HCT116 (cell line): Measurements from ENCODE around the gene ZNF469. TPM values are rescaled to one million over a fixed set of nuclear protein-coding genes. Genes with fewer than 3 reads are reported as not detected.

Experiments
- ATAC-seq: fragments of 200-7000 bp; cut with Tn5 transposase; 2 replicates; pipeline ENCODE4 v1.9.1; 2020; ENCODE audit warnings: mild to moderate bottlenecking, moderate library complexity
- BruUV-seq: library from RNA; stranded (reverse); fragments of 400-500 nt; replicated peaks from 2 replicates; lab custom pipeline; 2021; lab: Mats Ljungman, UMichigan
- CTCF ChIA-PET: fragments of 300-600 bp; sonication (Branson Sonifier 250); formaldehyde crosslinking; loops from one replicate; lab custom pipeline; 2021; ENCODE audit warnings: antibody characterized with exemption; lab: Charles Lee
- POLR2A ChIA-PET: fragments of 300-600, 350-600 bp; sonication (Branson Sonifier 250); formaldehyde crosslinking; loops from one replicate; lab custom pipeline; 2021; ENCODE audit warnings: antibody characterized with exemption; lab: Charles Lee
- RAD21 ChIA-PET, 2 experiments: fragments of 300-600 bp; sonication (Branson Sonifier 250); formaldehyde crosslinking; loops; one replicate each; lab custom pipeline; 2023; ENCODE audit warnings: low total read pairs in 2 of 2; ENCODE audit not compliant: uncharacterized antibody in 2 of 2, unreplicated experiment in 2 of 2, low non-redundant PET in 1 of 2; lab: Charles Lee
- DNase-seq: peaks from one replicate; pipeline ENCODE4 v3.0.0-alpha.2; 2010; ENCODE audit warnings: low read depth, low spot score
- H2AFZ ChIP-seq: fragments of 200-600 bp; shearing (Covaris generic), sonication (generic); 2 replicates; pipeline ENCODE4 v1.6.1; 2017; ENCODE audit warnings: low read depth, mixed run types, mixed read lengths, antibody characterized with exemption, low read length; ENCODE audit not compliant: poor library complexity, severe bottlenecking
- H3K27ac ChIP-seq: 2 replicates; pipeline ENCODE4 v1.5.1; 2012; ENCODE audit warnings: low read depth, low read length
- H3K27me3 ChIP-seq: fragments of 200-600 bp; sonication (generic); 2 replicates; pipeline ENCODE4 v1.6.1; 2016; ENCODE audit warnings: mixed run types, low read length, mixed read lengths; ENCODE audit not compliant: insufficient read depth
- H3K36me3 ChIP-seq, 2 experiments: fragments of 200-500 bp in 1 of 2; fragments of 200-600 bp in 1 of 2; sonication (Bioruptor generic) in 1 of 2; sonication (generic) in 1 of 2; 2 replicates each; pipeline versions ENCODE4 v1.5.1 to v1.6.1; 2014 to 2016; ENCODE audit warnings: low read length in 2 of 2, inconsistent platforms in 1 of 2, mixed read lengths in 1 of 2, mixed run types in 1 of 2; ENCODE audit not compliant: insufficient read depth in 2 of 2, control insufficient read depth in 1 of 2
- H3K4me1 ChIP-seq, 2 experiments: fragments of 200-600 bp in 1 of 2; sonication (generic) in 1 of 2; 2 replicates each; pipeline versions ENCODE4 v1.5.1 to v1.6.1; 2012 to 2017; ENCODE audit warnings: low read length in 2 of 2, inconsistent platforms in 1 of 2, mild to moderate bottlenecking in 1 of 2, mixed read lengths in 1 of 2, mixed run types in 1 of 2, moderate library complexity in 1 of 2; ENCODE audit not compliant: insufficient read depth in 2 of 2, control insufficient read depth in 1 of 2
- H3K4me2 ChIP-seq: fragments of 200-600 bp; sonication (generic); 2 replicates; pipeline ENCODE4 v1.6.1; 2017; ENCODE audit warnings: mixed run types, low read length, mixed read lengths
- H3K4me3 ChIP-seq, 2 experiments: fragments of 200-600 bp in 1 of 2; sonication (generic) in 1 of 2; replicated peaks in 1 of 2; 2 replicates each; pipeline ENCODE4 v1.5.1; 2011 to 2016; ENCODE audit warnings: low read length in 2 of 2, control low read depth in 1 of 2, low read depth in 1 of 2, mild to moderate bottlenecking in 1 of 2, mixed read lengths in 1 of 2, mixed run types in 1 of 2
- H3K79me2 ChIP-seq: fragments of 200-600 bp; sonication (generic); 2 replicates; pipeline ENCODE4 v1.6.1; 2017; ENCODE audit warnings: mild to moderate bottlenecking, mixed run types, low read length, moderate library complexity, mixed read lengths; ENCODE audit not compliant: insufficient read depth
- H3K9ac ChIP-seq: fragments of 200-600 bp; sonication (generic); 2 replicates; pipeline ENCODE4 v1.6.1; 2016; ENCODE audit warnings: low read length, mixed read lengths
- H3K9me2 ChIP-seq: fragments of 200-600 bp; sonication (generic), shearing (Covaris generic); 2 replicates; pipeline ENCODE4 v1.6.1; 2017; ENCODE audit warnings: mixed run types, mild to moderate bottlenecking, moderate library complexity; ENCODE audit not compliant: insufficient read depth
- H3K9me3 ChIP-seq, 2 experiments: fragments of 200-500 bp in 1 of 2; fragments of 200-600 bp in 1 of 2; sonication (Bioruptor generic) in 1 of 2; sonication (generic) in 1 of 2; 2 replicates each; pipeline ENCODE4 v1.6.1; 2014 to 2017; ENCODE audit warnings: low read length in 2 of 2, mixed read lengths in 2 of 2, inconsistent platforms in 1 of 2, low read depth in 1 of 2, mild to moderate bottlenecking in 1 of 2, mixed run types in 1 of 2, moderate library complexity in 1 of 2; ENCODE audit not compliant: control insufficient read depth in 1 of 2, insufficient read depth in 1 of 2
- H4K20me1 ChIP-seq: fragments of 200-600 bp; sonication (generic), shearing (Covaris generic); 2 replicates; pipeline ENCODE4 v1.6.1; 2017; ENCODE audit warnings: mixed run types, mild to moderate bottlenecking, moderate library complexity; ENCODE audit not compliant: insufficient read depth
- CBX3 ChIP-seq: IDR thresholded peaks from 2 replicates; pipeline ENCODE4 v1.6.1; 2012; ENCODE audit warnings: low read depth
- CEBPB ChIP-seq: IDR thresholded peaks from 2 replicates; pipeline ENCODE4 v1.6.1; 2012; ENCODE audit warnings: low read depth
- CTCF ChIP-seq, 3 experiments: fragments of 200-600 bp in 1 of 3; sonication (generic) in 1 of 3; IDR thresholded peaks in 2 of 3; conservative IDR thresholded peaks in 1 of 3; 2 replicates each; pipeline ENCODE4 v1.5.1; 2012 to 2017; ENCODE audit warnings: low read depth in 2 of 3, low read length in 2 of 3, antibody characterized with exemption in 1 of 3, borderline replicate concordance in 1 of 3, control low read depth in 1 of 3, mild to moderate bottlenecking in 1 of 3, mixed read lengths in 1 of 3, mixed run types in 1 of 3, moderate library complexity in 1 of 3; ENCODE audit not compliant: insufficient read depth in 1 of 3
- ELF1 ChIP-seq: IDR thresholded peaks from 2 replicates; pipeline ENCODE4 v1.6.1; 2012; ENCODE audit warnings: low read depth, borderline replicate concordance
- EZH2phosphoT487 ChIP-seq: fragments of 200-600 bp; IDR thresholded peaks from 2 replicates; pipeline ENCODE4 v1.6.1; 2018; ENCODE audit warnings: antibody characterized with exemption, borderline replicate concordance
- FOSL1 ChIP-seq: IDR thresholded peaks from 2 replicates; pipeline ENCODE4 v1.6.1; 2012; ENCODE audit warnings: low read depth
- POLR2A ChIP-seq: IDR thresholded peaks from 2 replicates; pipeline ENCODE4 v1.7.0; 2011; ENCODE audit warnings: borderline replicate concordance; ENCODE audit not compliant: insufficient read depth, insufficient read length; ENCODE audit errors: extremely low read depth
- POLR2AphosphoS5 ChIP-seq: IDR thresholded peaks from 2 replicates; pipeline ENCODE4 v1.6.1; 2011; ENCODE audit warnings: mild to moderate bottlenecking, low read depth, low read length, moderate library complexity
- RAD21 ChIP-seq: IDR thresholded peaks from 2 replicates; pipeline ENCODE4 v1.6.1; 2012; ENCODE audit warnings: low read depth, mild to moderate bottlenecking
- SIN3A ChIP-seq: IDR thresholded peaks from 2 replicates; pipeline ENCODE4 v1.6.1; 2012; ENCODE audit warnings: low read depth
- SP1 ChIP-seq: IDR thresholded peaks from 2 replicates; pipeline ENCODE4 v1.6.1; 2012; ENCODE audit warnings: low read depth
- SRF ChIP-seq: IDR thresholded peaks from 2 replicates; pipeline ENCODE4 v1.6.1; 2012; ENCODE audit warnings: low read depth
- YY1 ChIP-seq: IDR thresholded peaks from 2 replicates; pipeline ENCODE4 v1.6.1; 2011; ENCODE audit warnings: low read length, low read depth, moderate library complexity, mild to moderate bottlenecking; ENCODE audit not compliant: insufficient replicate concordance; ENCODE audit errors: extremely low read depth
- intact Hi-C: fragments of 100-400 bp; cut with micrococcal nuclease; formaldehyde crosslinking; loops from 2 replicates; pipeline ENCODE4 v1.10.0; 2022
- total RNA-seq: library from RNA; stranded (reverse); gene quantifications from one replicate; pipeline ENCODE4 v1.2.1, GENCODE V29; 2021; ENCODE audit not compliant: unreplicated experiment
- TF ChIP-seq, protein P1 (sequence below): IDR thresholded peaks from 2 replicates; pipeline ENCODE4 v1.6.1; 2012
- TF ChIP-seq, protein P2 (sequence below): IDR thresholded peaks from 2 replicates; pipeline ENCODE4 v1.6.1; 2012; ENCODE audit warnings: low read depth

Gene ZNF469
- total RNA-seq, 1 experiment from 2014 or later = 5.9 TPM

GRCh38 chr16:88401604-88402246, 19.0 kb downstream of the ZNF469 start:
- no peak overlapping the region for H2AFZ ChIP-seq
- no peak overlapping the region for H3K27ac ChIP-seq
- peaks cover 0 to 5% of the 10 kb centered on the region in 2 experiments; a peak in 1 of 4 replicates for H3K4me1 ChIP-seq
- no peak overlapping the region for H3K9ac ChIP-seq
- TF ChIP-seq SRF = no peak
- TF ChIP-seq SP1 = no peak
- TF ChIP-seq FOSL1 = no peak
- TF ChIP-seq, protein P1, sequence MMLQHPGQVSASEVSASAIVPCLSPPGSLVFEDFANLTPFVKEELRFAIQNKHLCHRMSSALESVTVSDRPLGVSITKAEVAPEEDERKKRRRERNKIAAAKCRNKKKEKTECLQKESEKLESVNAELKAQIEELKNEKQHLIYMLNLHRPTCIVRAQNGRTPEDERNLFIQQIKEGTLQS = no peak
- TF ChIP-seq SIN3A = no peak
- no peak for TF ChIP-seq EZH2phosphoT487
- TF ChIP-seq CBX3 = no peak
- TF ChIP-seq ELF1 = no peak
- no peak for TF ChIP-seq RAD21
- TF ChIP-seq POLR2A = no peak
- TF ChIP-seq CEBPB = no peak
- TF ChIP-seq YY1 = no peak
- TF ChIP-seq, protein P2, sequence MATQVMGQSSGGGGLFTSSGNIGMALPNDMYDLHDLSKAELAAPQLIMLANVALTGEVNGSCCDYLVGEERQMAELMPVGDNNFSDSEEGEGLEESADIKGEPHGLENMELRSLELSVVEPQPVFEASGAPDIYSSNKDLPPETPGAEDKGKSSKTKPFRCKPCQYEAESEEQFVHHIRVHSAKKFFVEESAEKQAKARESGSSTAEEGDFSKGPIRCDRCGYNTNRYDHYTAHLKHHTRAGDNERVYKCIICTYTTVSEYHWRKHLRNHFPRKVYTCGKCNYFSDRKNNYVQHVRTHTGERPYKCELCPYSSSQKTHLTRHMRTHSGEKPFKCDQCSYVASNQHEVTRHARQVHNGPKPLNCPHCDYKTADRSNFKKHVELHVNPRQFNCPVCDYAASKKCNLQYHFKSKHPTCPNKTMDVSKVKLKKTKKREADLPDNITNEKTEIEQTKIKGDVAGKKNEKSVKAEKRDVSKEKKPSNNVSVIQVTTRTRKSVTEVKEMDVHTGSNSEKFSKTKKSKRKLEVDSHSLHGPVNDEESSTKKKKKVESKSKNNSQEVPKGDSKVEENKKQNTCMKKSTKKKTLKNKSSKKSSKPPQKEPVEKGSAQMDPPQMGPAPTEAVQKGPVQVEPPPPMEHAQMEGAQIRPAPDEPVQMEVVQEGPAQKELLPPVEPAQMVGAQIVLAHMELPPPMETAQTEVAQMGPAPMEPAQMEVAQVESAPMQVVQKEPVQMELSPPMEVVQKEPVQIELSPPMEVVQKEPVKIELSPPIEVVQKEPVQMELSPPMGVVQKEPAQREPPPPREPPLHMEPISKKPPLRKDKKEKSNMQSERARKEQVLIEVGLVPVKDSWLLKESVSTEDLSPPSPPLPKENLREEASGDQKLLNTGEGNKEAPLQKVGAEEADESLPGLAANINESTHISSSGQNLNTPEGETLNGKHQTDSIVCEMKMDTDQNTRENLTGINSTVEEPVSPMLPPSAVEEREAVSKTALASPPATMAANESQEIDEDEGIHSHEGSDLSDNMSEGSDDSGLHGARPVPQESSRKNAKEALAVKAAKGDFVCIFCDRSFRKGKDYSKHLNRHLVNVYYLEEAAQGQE = no peak
- no peak for TF ChIP-seq POLR2AphosphoS5
- no peak for TF ChIP-seq CTCF (IDR thresholded peaks at IDR 0.05 in 2 of 3, conservative IDR thresholded peaks at IDR 0.05 in 1 of 3; ENCODE audit: borderline replicate concordance in 1 of 3, insufficient read depth in 1 of 3, low read depth in 2 of 3, low read length in 2 of 3)
- DNase-seq (no peak), ATAC-seq (no peak)
- no peaks in the 10 kb centered on the region for H3K9me3 ChIP-seq
- no peaks in the 10 kb centered on the region for H3K9me2 ChIP-seq
- no peak overlapping the region for H3K4me3 ChIP-seq
- no peak overlapping the region for H3K4me2 ChIP-seq
- intact Hi-C loops = no loop called here
- H3K79me2 ChIP-seq = no peaks in the 10 kb centered on the region
- H3K27me3 ChIP-seq = no peaks in the 10 kb centered on the region
- H4K20me1 ChIP-seq = no peaks in the 10 kb centered on the region
- ChIA-PET RAD21 (no interaction called here), CTCF (no interaction called here), POLR2A (no interaction called here)
- no peaks in the 10 kb centered on the region for H3K36me3 ChIP-seq
- BruUV-seq = no TSS peak
